ENCODE measurements around the gene EPHA4.

EPHA4 gene

DNA sequence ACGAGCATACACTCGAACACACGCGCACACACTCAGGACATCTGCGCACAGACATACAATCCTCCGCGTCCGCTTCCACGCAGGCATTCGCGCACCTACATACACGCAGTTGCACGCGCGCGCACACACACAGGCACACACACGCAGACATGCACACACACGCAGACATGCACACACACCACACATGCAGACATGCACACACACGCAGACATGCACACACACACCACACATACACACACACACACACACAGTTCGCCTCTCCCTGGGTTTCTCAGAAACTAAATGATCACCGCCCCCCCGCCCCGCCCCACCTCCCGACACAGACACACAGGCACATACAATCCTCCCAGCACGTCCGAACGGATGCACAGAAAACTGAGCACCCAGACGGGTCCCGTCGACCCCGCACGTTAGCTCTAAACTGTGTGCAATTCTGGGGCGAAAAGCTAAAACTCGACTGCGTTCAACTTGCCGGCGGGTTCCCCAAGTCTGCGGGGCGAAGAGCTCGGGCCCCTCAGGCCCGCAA lies 1.0 kb downstream of the EPHA4 start:
- no peak for DNase-seq

DNA sequence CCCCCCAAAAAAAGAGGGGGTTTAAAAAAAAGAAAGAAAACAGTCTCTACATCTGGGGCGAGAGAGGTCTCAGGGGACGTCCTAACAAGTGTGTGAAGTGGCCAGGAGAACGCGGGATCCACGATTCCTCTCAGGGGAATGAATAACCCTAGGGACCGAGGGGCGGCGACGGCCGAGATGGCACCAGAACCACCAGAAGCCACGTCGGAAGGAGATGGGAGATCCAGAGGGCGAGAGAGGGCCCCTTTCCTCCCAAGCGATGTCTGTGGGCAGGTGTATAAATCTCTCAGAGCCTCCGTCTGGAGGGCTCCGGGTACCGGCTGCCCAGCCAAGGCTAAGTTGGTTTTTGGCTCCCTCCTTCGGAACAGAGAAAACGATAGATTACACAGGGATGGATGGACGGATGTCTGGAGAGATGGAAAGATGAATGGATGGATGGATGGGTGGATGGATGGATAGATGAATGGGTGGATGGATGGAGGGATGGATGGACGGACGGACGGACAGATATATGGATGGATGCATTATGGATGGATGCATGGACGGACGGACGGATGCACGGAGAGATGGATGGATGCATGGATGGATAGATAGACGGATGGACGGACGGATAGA lies 1.7 kb downstream of the EPHA4 start:
- no peak for DNase-seq

DNA sequence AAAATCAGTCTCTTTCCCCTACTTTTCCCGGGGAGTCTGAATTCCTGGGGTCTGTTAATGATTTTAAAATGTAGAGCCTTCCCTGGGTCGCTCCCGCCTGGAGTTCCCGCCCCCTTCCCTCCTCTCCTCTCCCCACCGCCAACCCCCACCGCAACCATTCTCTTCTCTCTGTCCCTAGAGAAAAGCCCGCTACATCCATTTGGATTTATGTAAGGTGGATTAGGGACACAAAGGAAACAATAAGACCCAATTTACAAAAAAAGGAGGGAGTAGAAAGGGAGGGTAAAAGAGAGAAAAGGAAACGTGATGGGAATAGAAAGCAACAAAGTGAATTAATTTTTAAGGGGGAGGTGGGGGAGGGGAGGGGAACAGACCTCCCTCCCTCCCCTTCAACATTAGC lies 2.2 kb downstream of the EPHA4 start:
- DNase-seq = no peak

DNA sequence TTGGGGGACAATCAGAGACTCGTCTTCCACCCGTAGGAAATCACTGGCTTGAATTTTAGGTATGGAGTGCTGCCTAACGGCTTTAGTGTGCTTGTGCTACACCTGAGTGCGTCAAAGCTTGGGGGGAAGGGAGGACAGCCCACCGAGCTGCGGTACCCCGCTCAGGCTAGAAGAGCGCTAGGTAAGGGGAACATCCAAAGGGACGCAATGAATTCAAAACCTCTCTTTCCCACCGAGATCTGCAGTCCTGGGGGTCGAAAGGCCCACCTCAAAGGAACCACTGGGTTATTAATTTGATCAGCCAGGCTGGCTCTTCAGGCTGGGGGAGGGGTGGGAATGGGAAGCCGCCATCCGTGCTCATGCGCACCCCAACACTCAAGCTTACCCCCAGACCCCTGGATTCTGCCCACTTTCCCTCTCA lies 2.7 kb downstream of the EPHA4 start:
- DNase-seq = no peak

DNA sequence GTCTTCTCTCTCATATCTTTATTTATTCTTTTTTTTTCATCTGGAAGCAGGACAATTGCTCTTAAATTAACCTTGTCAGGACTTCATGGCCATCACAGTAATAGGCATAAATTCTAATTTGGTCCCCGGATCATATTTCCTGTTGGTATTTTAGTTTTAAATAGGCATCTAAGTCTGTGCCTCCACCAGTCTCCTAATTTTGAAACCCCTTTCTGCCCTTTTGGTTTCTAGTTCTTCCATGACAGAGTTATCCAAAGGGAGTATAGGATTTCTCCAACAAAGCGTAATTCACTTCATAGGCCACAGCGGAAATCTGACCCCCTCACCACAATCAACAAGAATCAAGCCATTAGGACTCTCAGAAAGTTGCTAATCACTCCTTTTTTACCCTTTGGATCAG lies 3.8 kb downstream of the EPHA4 start:
- DNase-seq = no peak

DNA sequence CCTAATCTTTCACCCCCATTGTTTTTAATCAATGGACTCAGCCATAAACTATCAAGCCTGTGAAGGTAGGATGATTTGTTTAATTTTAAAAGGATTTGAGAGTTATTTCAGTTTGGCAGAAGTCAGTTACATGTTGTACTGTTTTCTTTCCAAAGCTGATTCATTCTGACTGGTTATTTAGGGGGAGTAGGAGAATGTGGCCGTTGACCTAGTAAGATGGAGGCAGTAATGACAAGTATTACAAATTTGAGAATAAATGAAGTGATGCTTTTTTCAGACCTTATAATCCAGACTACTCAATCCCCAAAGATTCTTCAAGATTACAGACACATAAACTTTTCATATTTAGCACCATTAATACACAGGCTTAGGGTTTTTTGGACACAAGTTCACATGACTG lies 4.3 kb downstream of the EPHA4 start:
- no peak for DNase-seq

DNA sequence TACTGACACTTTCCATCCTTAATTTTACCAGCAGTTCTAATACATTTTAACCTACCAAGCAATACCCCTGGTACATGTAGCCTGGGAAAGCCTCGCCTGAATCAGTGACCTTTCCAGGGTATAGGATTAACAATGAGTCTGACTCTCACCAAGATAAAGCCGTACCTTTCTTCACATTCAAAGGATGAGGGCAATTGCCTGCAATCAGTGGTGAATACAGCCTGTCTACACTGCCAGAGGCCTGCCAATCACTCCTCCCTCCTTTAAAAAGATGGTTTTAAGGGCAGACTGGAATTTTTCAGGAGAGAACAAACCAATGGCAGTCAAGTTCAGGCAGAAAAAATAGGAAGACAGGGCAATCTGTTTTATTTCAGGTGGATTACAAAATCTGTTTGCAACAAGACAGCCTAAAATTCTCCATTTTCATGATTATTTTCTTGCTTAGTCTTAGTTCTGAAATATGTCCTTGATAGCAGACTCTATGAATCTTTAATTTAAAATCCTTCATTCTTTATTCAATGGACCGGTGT lies 4.8 kb downstream of the EPHA4 start:
- no peak for DNase-seq

DNA sequence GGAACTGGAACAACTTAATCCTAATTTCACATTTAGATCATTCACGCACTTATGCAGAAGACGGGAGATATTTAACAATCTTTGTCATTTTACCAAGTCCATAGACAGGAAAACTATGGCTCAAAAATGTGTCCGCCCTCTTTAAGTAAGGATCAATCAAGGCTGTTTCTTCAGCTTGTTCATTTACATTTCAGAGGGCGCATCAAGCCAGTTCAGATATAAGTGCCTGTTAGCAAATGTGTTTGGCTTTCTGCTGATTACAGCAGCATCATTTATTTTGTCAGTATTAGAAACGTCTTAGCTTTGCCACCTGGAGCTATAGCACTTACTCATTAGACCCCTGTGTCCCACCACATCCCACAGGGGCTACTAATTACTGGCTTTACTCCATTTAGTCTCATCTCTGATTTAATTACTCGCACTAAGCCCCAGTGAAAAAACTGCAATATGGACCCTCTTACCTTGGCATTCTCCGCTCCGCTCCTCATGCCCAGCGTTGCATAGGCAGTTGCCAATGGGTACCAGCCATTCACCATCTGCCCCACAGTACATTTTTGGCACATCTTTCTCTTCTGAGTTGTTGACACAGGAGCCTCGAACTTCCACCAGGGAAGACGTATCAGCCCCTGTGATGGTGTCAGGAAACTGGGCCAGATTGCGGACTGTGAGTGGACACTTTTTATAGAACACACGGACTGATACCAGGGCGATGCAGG lies 8.7 kb downstream of the EPHA4 start:
- DNase-seq = no peak

DNA sequence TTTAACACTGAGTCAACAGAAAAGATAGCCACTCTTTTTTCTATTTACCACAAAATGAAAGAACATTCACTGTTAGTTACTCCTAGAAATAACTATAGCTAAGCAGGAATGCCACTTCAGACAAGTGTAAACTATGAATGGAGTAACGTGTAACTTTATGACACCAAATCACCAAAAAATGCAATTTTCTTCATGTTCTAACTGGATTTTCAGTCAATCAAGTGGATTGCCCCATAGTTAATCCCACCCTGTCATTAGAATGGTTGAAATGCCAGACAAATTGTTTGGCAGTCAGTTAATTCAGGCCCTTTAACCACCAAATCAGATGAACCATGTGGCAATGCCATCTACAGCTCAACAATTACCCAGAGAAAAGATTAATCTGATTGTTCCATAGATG lies 9.9 kb downstream of the EPHA4 start:
- no peak for DNase-seq

DNA sequence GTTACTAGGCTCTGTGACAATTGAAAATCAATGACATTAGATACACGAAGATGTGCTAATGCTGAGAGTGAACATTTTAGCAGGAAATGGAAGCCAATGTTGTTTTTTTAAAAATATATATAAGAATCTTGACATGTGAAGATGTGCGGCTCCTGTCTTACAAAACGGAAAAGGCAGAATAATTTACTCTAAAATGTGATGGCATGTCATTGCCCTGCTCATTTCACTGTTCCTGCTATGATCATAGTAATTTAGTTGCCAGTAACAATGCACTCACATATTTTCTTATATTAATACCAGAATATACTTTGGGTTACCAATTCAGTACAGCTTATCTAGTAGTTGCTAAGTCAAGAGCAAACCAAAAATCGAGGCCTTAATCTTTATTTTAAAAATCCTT lies 10.3 kb downstream of the EPHA4 start:
- DNase-seq = no peak

DNA sequence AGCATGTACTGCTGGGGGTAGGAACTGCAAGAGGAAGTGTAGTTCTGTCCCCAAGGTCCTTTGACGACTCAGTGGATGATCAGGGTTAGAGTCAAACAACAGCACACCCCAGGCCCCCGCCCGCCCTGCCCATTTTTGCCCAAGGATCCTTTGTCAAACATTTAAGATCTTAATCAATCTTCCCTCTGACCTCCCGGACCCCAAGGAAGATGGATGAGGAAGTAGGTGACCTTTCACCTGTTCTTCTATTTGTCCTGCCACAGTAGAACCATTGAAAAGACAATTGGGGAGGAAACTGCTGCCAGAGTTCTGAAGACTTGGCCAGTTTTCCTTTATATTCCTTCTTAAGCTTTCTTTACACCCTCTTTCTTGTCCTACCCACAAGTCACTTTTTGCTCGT lies 12.1 kb downstream of the EPHA4 start:
- DNase-seq = no peak

DNA sequence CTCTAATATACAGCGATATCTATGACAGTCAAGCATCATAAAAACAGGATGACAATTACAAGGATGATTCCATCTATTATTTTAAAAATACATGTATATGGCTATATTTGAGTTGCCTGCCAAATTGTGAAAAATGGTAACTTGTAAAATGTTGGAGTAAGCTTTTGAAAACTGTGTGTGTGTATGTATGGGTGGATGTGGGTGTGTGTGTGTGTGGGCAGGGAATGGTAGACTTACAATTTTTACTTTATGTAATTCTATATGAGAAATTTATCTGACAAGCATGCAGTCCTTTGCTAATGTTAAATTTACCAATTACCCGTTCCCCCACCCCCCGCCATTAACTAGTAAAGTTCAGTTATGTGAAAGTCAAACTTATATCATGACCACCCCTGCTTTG lies 14.0 kb downstream of the EPHA4 start:
- no peak for DNase-seq

DNA sequence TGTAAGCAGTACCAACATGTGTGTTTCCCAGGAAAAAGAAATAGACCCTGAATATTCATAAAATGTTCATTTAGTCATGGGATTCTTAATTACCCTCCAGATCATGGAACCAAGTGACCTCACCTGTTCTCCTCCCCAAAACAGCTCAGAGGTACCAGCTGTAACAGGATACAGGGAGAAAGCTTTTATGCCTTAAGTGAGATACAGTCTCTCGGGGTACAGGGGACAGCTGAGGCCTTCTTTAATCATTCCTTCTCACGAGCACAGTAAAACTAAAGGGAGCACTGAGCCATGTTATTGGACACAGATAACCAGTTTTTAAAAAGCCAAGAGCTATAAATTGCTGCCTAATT lies 16.6 kb downstream of the EPHA4 start:
- DNase-seq = no peak

DNA sequence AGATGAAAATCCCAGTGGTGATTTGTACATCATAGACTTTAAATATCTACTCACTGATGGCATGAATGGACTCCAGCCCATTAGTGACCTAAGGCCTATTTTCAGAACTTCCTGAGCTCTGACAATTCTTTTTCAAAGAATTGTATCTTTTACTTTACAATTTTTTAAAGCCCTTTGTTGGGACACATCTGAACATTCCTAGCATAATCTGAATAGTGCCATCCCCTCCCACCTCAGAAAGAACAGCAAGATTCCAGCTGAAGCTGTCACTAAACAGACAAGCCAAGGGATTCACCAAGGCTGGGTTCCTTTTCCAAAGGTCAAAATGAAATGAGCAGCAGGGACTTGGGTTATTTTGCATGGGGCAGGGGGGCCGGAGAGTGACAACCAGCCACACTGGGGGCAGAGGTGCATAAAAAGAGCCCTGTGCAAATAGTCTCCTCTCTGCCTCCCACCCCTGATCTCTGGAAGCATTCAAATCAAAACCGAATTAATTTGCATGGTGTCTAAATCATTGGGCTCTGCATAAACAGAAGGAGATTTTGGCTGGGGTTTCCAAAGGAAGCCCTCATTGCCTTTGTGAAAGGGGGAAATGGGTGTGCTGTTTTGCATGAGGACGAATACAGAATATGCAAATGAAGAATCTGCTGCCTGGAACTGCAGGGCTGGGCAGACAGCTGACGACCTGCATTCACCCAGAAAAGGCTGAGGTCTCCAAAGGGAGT lies 17.2 kb downstream of the EPHA4 start:
- DNase-seq = no peak

DNA sequence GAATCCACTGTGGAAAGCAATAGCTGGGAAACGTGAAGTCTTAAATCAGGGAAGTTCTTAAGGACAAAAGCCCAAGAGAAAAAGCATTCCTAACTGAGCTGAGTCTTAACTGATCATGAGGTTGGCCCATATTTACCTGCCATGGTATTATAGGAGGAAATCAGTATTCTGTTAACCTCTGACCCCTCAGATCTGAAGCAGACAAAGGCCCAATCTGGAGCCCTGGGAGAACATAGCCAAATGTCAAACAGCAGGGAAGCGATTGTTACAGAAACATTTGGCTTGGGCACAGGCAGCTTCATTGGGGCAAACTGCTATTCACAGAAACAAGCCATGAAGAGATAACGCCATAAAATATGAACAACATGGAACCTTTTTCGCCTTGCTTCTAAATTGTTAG lies 18.8 kb downstream of the EPHA4 start:
- no peak for DNase-seq

DNA sequence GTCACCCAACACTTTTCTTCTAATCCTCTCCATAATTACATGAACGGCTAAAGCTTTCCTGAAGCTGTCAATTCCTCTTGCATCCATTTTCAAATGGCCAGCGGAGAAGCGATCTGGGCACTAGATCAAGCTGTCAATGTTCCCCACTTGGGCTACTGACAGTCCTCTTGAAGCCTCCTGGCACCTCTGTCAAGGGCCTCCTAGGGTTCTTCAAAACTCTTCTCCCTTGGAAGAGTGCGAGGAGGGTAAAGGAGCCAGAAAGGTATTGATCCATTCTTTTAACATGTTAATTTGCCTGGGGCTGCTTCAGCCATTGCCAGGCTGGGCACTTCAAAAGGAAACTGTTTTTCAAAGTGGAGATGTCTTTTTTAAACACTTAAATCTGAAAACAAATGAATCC lies 19.8 kb downstream of the EPHA4 start:
- peak; percentile 62 for DNase-seq

DNA sequence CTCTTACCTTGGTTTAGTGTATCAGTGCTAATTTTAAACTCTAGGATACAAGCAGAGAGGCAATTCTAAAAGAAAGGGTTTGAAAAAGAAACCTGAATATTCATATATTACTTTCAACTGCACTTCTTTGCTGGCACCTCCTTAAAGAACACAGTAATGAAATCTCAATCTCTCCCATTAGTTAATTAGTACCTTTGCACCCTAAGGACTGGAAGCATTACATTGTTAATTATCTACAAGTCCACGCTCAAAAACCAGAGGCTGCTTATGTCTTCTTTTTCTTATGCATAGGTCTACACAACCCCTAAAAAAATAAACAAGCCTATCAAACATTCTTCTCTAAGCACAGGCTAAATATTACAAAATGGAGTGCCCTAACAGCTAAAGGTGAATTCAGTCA lies 20.2 kb downstream of the EPHA4 start:
- no peak for DNase-seq

DNA sequence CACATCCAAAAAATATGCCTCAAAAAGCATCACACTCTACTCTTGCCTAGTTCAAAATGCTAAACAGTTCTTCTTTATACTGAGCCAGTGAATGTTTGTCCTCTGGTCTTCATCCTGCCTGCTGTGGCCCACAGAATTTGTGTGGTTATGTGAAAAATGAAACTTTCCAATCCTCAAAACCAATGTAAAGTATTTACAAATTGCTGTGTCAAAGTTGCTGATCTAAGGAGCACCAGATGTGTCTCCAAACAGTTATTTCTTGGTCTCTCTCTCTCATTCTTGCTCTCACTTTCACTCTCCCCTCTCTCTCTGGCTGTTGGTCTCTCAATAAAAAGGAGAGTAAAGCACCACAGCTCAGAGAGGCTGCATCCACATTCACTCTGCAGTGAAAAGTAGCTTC lies 23.0 kb downstream of the EPHA4 start:
- DNase-seq = no peak

DNA sequence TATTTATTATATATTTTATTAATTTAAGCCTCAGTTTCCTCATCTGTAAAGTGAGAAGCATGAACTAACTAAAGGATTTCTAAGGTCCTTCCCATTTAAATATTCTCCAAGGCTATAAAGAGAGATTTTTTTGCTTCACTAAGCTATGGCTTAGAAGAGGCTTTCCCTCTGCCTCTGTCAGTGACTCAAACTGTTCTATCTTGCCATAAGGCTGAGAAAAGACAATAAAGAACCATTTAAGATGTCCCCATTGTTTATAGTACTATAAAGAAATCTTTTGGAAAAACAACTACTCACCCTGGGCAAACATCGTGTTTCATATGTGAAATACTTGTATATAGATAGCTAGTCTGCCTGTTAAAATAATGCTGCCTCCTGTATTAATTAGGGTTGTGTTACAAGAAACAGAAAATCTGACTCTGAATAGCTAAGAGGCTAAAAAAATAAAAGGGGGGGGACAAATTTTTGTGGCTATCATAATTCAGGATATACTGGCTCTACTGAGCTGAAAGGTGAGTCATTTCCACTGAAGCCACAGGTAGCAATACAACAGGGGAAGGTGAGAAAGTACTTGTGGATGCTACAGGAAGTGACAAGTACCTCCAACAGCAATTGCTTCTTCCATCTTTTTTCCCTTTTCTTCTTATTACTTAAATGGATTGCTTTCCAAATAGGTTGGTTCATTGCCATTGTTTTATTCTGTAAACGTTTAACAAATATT lies 25.4 kb downstream of the EPHA4 start:
- DNase-seq = no peak

DNA sequence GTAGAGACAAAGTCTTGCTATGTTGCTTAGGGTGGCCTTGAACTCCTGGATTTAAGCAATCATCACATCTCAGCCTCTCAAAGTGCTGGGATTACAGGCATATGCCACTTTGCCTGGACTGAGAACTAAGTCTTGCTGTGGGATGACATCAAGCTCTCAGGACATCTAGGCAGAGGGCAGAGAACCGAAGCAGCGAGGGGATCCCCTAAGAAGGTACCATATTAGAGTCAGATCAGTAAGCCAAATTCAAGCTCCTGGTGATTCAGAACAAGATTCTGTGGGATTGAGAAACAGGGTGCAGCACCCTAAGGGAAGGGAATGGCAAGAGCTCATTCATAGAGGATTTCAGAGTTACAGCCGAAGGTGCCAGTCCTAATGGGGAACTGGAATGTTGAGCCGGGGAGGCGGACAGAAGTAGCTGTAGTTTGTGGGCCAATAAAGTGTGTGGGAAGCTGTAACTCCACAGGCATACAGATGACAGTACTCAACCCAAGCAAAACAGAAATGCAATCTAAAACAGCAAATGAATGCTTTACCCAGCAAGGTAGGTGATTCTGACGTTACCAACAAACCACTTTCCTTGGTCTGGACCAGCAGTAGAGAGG lies 30.9 kb downstream of the EPHA4 start:
- no peak for DNase-seq

DNA sequence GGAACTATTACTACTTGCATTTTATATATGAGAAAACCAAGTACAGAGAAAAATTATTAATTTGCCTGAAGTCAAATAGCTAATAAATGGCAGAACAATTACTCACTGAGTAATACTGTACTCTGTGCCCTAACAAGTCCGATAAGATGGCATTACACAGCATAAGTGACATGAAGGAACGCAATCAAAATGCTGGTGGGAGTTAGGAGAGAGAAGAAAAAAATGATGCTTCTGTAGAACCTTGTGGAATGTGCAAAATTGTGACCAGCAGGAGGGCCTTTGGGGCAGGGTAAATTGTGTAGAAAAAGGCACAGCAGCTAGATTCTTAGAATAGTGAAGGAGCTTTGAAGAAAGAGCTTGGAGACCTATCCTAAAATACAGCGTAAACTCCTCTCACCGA lies 32.9 kb downstream of the EPHA4 start:
- DNase-seq = no peak

DNA sequence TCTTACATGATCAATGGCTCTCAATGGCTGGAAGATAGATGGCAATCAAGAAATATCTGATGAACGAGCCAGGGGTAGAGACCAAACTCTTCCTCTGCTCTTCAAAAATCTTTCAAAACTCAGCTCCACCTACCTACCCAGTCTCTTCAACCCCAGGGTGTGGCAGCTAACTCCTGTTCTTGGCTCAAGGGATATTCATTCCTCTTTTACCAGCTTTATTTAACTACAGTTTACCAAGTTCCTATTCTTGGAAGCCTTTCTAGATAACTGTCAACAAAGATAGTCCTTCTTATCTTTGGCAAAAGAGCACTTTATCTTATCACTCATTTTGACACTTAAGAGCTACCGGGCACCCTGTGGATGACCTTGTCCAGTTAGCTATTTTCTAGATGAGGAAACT lies 36.3 kb downstream of the EPHA4 start:
- no peak for DNase-seq

DNA sequence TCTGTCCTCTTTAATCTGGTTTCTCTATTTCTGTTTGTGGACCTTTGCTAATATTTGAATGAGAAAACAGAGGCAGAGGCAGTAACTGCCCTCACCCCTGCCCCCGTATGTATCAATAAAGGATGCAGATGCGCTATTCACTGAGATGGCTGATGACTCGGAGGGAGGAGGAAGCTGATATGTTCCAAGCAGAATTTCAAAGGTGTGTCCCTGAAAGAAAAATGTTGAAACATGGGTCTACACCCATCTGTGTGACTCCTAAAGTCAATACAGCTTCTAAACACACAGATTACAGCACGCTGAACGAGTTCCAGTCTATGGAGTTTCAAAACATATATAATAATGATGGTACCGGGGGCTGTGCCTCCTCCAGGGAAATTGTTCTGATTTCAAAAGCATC lies 38.8 kb downstream of the EPHA4 start:
- DNase-seq = no peak

Measured in NCI-H1092 (cell line).